Measurements from ENCODE around the gene RCAN1.

GRCh38 chr21:34536820-34537219 lies 78.1 kb downstream of the RCAN1 start:
- TF ChIP-seq CTCF (IDR thresholded peaks at IDR 0.05 in 8 of 11, conservative IDR thresholded peaks at IDR 0.05 in 3 of 11) (no peak), POLR2A (IDR thresholded peaks at IDR 0.05) (no peak)
